Myocyte (in vitro differentiated cells): ENCODE data around the gene LKAAEAR1. TPM values are rescaled to one million over a fixed set of nuclear protein-coding genes. Genes with fewer than 3 reads are reported as not detected.

ENCODE experiments used
- DNase-seq: peaks from one replicate; pipeline ENCODE4 v3.0.0-alpha.2; 2012; ENCODE audit warnings: low read depth
- total RNA-seq: library from RNA; depleted of rRNA; stranded (reverse); fragments of >200 nt; gene quantifications from 2 replicates; pipeline ENCODE4 v1.2.3, GENCODE V29; 2014

Gene LKAAEAR1
- total RNA-seq, 1 donor from 2014 or later, result 0.24 TPM

- DNase-seq, result peak; percentile 22
Observed at GRCh38 chr20:64080013-64080812, 4.0 kb downstream of the LKAAEAR1 start, which contains the start of gene OPRL1. Gene OPRL1 (plus strand): TSS chr20:64080082. CDS start chr20:64092721, 12,639 bp downstream.

GRCh38 chr20:64079273-64080012, 4.8 kb downstream of the LKAAEAR1 start, which contains the start of gene RGS19:
Gene RGS19 (minus strand): TSS chr20:64079518. CDS start chr20:64076886, 2,632 bp downstream.
- DNase-seq, result peak; percentile 67

GRCh38 chr20:64078934-64079272, 5.3 kb downstream of the LKAAEAR1 start:
- no peak for DNase-seq

- peak; percentile 34 for DNase-seq
Observed at GRCh38 chr20:64077876-64078551, 6.2 kb downstream of the LKAAEAR1 start.

- DNase-seq, result no peak
Observed at GRCh38 chr20:64077541-64077875, 6.7 kb downstream of the LKAAEAR1 start.

- no peak for DNase-seq
Observed at GRCh38 chr20:64077094-64077493, 7.1 kb downstream of the LKAAEAR1 start.

GRCh38 chr20:64076061-64076997, 7.9 kb downstream of the LKAAEAR1 start:
- no peak for DNase-seq

GRCh38 chr20:64075556-64075955, 8.6 kb downstream of the LKAAEAR1 start:
- DNase-seq, result no peak

GRCh38 chr20:64074963-64075362, 9.2 kb downstream of the LKAAEAR1 start:
- DNase-seq, result no peak

GRCh38 chr20:64074184-64074789, 9.9 kb downstream of the LKAAEAR1 start:
- no peak for DNase-seq

GRCh38 chr20:64073476-64074183, 10.6 kb downstream of the LKAAEAR1 start:
- DNase-seq, result no peak

- DNase-seq, result no peak
Observed at GRCh38 chr20:64072498-64073063, 11.6 kb downstream of the LKAAEAR1 start.

GRCh38 chr20:64071341-64072332, 12.6 kb downstream of the LKAAEAR1 start:
- no peak for DNase-seq

- DNase-seq, result no peak
Observed at GRCh38 chr20:64070244-64070993, 13.8 kb downstream of the LKAAEAR1 start.

- DNase-seq, result no peak
Observed at GRCh38 chr20:64069614-64070243, 14.5 kb downstream of the LKAAEAR1 start.

- DNase-seq, result no peak
Observed at GRCh38 chr20:64069209-64069613, 15.0 kb downstream of the LKAAEAR1 start.
